Left renal cortex interstitium (tissue), 4 donors: ENCODE data around the gene EIF2D. TPM values are rescaled to one million over a fixed set of nuclear protein-coding genes. Genes with fewer than 3 reads are reported as not detected.
"Not testable (repeated sequence)": the region's sequence is repeated elsewhere in the genome, so short reads cannot be mapped to it uniquely, and the experiment has no call there.

Source experiments
- DNase-seq, 4 donors: peaks; one replicate each; pipeline ENCODE4 v3.0.0-alpha.2; 2013; ENCODE audit warnings: low read depth in 4 of 4, low spot score in 2 of 4, missing footprints in 1 of 4
- polyA plus RNA-seq, 4 donors: library from polyadenylated mRNA; unstranded; fragments of 120-200 nt; gene quantifications; one replicate each; pipeline ENCODE4 v1.2.1, GENCODE V29; 2013; ENCODE audit not compliant: insufficient read length in 4 of 4

Gene EIF2D
- polyA plus RNA-seq, 4 donors = 80.7 to 90.1 (median 84.0) TPM

DNA sequence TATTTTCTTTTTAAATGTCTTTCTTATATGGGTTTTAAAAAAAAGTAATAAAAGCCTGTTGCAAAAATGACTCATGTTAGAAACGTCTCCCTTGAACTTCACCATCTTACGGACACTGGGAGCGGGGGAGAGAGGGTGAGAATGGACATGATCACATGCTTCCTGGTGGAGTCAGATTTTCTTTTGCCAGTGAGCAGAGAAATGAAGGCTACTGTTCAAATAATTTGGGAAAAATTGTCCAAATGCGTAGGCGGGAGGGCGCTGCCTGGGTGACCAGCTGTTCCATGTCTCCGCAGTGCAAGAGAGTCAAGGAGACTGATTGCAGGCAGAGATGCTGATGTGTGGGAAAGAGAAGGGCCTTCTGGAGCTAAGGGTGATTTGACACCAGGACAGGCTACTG, 23.1 kb downstream of the EIF2D start:
- peak in 2 of 4 donors; percentile 25 to 35 for DNase-seq

DNA sequence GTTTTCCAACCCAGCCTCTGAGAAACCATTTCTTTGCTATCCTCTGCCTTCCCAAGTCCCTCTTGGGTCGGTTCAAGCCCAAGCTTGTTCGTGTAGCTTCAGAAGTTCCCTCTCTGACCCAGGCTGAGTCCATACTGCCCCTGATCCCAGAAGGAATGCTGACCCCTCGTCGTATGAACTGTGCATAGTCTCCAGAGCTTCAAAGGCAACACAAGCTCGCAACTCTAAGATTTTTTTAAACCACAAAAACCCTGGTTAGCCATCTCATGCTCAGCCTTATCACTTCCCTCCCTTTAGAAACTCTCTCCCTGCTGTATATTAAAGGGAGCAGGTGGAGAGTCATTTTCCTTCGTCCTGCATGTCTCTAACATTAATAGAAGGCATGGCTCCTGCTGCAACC, 23.8 kb downstream of the EIF2D start:
- DNase-seq = no peak

- no peak for DNase-seq
Observed at GRCh38 chr1:206587904-206588303, 24.4 kb downstream of the EIF2D start.

GRCh38 chr1:206586501-206587445, 25.5 kb downstream of the EIF2D start:
- DNase-seq = no peak

GRCh38 chr1:206584683-206585082, 27.6 kb downstream of the EIF2D start:
- no peak for DNase-seq

DNA sequence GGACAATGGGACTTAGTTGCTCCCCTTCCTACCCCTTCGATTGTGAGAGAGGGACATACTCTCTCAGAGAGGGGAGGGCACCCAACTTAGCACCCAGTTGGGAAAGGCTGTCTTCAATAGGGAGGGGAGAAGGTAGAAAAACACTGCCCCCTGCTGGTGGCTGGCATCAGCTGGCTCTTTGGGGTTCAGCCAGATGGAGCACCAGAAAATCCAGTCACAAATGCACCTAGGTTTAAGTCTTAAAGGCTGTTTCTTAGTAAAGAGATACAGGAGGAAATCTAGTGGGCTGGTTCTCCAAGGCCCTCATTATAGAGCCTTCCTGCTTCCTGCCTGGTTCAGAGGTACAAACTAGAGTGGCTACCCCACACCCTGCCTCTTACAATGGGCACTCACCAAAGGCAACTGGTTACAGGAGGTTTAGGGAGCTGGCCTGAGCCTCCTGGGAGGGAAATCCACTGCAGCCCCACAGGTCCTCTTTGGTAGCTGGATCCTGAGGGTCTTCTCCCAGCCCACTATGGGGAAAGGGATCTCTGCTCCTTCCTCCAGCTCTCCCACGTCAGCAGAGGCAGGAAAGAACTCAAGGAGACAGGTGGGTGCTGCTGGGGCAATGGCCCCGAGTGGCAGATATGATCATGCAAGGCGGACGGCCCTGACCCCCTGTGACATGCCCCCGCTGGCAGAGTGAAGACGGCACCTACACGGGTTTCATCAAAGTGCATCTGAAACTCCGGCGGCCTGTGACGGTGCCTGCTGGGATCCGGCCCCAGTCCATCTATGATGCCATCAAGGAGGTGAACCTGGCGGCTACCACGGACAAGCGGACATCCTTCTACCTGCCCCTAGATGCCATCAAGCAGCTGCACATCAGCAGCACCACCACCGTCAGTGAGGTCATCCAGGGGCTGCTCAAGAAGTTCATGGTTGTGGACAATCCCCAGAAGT, 28.3 kb downstream of the EIF2D start:
- peak in 1 of 4 donors; percentile 50 for DNase-seq

DNA sequence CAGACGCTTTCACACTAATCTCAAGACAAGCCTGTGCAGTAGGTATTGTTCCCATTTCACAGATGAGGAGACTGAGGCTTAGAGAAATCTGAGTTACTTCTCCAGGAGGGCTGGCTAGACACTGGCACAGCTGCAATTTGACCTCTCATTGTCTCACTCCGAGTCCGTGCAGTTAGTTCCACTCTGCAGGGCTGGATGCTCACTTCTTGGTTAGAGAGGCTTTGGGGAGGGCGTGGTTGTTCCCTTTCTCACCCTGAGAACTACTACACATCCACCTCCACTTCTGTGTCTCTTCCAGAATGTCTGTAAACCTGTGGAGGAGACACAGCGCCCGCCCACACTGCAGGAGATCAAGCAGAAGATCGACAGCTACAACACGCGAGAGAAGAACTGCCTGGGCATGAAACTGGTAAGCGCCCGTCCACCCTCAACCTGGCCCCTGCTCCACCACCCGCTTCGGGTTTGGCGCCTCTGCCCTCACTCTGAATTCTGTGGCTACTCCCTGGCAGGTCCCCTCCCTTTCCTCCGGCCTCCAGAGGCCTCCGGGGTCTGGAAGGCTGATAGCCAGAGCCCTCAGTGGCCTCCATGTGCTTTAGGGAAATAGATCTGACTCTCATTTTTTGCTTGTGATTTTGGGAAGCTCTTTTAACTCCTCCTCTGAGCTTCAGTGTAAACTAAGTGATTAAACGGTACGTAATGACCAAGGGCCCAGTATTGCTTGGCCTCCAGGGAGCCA, 29.1 kb downstream of the EIF2D start:
- DNase-seq = no peak

DNA sequence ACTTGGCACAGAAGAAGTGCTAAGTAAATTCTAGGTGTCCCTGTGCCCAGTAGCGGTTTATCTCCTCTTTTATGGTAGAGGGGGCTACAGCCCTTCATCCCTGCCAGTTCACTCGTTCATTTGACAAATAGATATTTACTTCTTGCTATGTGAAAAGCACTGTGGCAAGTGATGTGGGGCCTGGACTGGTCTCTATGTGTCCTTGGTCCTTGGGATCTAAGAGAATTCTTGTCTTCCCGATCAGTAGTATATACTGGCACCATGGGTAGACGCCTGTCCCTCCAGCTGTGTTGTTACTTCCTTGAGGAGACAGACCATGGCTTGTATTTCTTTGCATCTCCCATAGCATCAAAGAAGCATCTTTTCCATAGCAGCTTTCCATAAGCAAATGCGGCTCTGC, 29.7 kb downstream of the EIF2D start:
- no peak for DNase-seq

GRCh38 chr1:206581571-206581981, 30.7 kb downstream of the EIF2D start:
- DNase-seq = no peak

- not testable (repeated sequence) for DNase-seq
Observed at GRCh38 chr1:206581114-206581497, 31.2 kb downstream of the EIF2D start.

DNA sequence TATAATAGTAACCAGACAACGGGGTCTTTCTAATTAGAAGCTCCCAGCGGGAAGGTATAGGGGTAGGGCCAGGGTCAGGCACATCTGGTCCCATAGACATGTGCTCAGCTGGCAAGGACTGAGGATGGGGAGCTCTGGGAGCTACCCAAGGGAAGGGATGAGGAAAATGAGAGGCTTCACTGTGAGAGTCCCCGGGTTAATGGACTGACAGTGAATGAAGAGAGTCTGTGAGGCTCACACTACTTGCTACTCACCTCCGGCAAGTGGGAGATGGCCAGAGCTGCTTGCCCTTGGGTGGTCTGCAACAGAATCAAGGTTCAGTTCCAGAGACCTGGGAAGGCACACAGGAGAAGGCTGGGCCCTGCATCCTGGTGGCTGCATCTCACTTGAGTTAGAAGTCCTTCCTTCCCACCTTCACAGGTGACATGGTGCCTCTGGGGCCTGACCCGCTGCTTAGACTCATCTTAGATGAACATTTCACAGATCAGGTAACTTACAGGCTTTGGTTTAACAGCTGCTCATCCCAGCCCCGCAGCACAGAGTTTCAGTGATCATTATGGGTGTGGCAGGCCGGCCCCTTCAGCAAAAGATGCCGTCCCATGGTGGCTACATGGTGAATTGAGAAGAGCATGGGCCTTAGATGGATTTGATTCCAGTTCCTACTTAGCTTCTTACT, 31.7 kb downstream of the EIF2D start:
- DNase-seq = no peak

GRCh38 chr1:206579747-206580437, 32.4 kb downstream of the EIF2D start:
- DNase-seq = no peak

DNA sequence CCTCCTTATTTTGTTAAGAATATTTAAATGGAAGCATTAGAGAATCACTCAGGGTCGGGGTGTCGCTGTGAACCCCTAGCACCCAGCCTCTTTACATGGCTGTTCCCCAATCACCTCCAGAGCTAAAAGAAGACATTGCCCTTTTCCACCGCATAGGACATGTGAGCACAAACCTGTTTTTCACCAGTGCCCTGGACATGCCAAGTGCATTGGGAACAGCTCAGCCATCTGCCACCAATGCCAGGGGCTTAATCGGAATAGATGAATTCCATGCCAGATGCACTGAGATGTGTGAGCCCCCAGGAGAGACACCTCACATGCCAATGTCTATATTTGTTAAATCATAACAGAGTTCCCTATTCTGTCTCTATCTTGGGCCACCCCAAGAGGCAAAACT, 33.3 kb downstream of the EIF2D start:
- no peak for DNase-seq

DNA sequence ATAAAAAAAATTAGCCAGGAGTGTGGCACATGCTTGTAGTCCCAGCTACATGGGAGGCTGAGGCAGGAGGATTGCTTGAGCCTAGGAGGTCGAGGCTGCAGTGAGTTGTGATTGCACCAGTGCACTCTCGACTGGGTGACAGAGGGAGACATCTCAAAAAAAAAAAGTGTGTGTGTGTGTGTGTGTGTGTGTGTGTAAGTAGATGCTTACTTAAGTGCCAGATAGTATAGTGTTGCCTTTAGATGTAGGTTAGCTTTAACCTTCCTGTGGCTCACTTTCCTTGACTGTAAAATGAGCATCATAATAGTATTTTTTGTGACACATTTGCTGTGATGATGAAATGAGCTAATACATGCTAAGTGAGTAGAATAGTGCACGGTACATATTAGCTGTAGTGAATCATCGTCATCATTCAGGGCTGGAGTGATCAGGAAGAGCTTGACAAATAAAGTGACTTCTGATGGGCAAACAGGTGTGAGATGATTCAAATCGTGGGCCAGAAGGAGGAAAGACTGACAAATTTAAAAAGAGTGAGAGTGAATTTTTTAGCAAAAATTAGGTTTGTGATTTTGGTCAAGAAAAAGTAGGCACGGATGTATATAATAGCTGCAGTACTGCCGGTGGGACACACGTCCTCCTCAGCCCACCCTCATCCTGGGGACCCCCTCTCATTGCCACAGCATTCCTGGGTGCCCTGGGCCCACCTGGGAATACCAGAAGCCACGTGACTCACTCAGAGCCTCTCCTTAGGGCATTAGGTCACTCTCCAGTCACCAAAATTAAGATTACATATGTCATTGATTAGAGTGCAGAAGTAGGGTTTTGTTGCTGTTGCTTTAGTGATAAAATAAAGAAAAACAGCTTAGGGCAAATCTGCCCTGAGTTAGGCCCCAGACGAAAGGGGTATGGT, 33.9 kb downstream of the EIF2D start:
- no peak for DNase-seq

DNA sequence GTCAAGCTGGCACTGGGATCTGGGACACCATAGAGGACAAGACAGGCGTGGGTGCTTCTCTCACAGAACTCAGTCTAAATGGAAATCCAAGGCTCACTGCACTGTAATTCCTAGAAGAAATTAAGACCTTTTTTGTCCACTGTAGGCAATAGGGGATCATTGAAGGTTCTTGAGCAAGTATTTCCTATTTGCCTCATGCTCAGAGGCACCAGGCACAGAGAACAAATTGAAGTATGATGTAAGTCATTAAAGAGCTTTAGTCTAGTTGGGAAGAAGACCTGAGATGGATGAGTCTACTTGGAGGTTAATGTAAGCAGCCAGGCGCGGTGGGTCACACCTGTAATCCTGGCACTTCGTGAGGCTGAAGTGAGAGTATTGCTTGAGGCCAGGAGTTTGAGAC, 34.6 kb downstream of the EIF2D start:
- DNase-seq = no peak

DNA sequence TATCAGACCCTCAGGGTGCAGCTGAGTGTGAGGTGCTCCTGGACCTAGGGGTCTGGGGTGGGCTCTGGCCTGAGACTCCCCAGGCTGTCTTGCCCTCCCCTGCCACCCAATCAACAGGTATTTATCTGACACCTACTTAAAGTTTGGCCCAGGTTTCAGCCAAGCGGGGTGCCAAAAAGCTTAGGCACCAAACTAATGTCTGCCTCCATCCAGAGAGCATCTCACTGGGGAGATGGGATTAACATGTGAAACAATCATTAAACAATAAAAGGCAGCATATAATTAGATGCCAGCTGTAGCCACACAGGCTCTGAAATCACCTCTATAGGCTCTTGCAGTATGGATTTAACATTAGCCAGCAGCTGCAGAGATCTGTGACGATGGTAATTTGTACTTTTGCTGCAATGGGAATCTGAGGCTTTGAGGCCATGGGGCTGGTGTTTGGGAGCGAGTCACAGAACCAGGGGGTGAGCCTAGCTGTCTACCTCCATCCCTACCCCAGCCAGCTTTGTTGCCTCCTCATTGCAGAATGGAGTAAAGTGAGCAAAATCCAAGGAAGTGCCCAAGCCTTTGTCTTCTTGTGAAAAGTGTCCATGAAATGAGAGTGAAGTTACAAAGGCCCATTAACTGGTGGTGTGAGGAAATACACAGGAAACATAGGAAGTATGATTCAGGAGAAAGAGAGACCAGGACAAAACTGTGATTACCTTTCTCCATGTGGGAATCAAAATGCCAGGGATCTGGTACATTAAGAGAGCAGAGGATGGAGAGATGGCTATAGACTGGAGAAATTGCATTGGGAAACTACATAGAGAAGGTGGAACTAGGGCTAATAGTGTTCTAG, 36.1 kb downstream of the EIF2D start:
- DNase-seq = no peak

DNA sequence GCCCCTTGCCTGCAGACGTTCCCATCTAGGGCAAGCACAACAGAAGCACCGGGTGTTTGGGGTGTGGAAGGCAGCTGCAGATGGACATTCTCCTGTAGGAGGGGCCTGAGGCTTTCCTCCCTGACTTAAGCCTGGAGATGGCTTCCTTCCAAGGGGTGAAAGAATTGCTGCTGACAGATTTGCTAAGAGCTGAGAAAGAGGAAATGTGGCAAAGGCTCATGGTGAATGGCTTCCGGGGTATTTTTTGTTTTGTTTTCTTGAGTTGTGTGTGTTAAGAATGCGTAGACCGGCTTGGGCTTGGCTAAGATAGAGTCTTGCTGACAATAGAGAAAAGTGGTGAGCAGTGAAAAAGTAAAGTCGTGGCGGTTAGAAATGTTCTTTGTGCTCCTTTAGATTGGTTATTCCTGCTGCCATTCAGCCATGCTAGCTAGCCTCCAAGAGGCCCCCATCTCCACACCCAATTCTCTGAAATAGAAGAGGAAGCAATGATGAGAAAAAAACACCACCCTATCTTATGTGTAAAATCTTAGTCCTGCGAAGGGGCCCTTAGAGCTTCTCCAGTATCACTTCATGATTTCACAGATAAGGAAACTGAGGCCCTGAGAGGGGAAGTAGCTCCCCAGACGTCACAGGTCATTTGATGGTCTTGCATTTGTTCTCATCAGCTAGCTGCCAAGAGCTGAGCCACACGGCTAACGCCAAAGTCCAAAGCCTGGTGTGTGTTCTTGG, 36.9 kb downstream of the EIF2D start:
- DNase-seq = no peak
